Suprapubic skin (tissue), 3 donors: ENCODE data around the gene KDM5A.

Source experiments
- CTCF ChIP-seq, 2 donors: fragments of 200-600 bp in 1 of 2; fragments of 450-650 bp in 1 of 2; sonication (generic) in 1 of 2; IDR thresholded peaks; one replicate each; pipeline ENCODE4 v1.5.1; 2016 to 2019; ENCODE audit warnings: antibody characterized with exemption in 2 of 2, mild to moderate bottlenecking in 1 of 2, moderate library complexity in 1 of 2
- EP300 ChIP-seq: sonication (generic); formaldehyde crosslinking; IDR thresholded peaks from one replicate; pipeline ENCODE4 v1.6.1; 2017; ENCODE audit warnings: antibody characterized with exemption

DNA sequence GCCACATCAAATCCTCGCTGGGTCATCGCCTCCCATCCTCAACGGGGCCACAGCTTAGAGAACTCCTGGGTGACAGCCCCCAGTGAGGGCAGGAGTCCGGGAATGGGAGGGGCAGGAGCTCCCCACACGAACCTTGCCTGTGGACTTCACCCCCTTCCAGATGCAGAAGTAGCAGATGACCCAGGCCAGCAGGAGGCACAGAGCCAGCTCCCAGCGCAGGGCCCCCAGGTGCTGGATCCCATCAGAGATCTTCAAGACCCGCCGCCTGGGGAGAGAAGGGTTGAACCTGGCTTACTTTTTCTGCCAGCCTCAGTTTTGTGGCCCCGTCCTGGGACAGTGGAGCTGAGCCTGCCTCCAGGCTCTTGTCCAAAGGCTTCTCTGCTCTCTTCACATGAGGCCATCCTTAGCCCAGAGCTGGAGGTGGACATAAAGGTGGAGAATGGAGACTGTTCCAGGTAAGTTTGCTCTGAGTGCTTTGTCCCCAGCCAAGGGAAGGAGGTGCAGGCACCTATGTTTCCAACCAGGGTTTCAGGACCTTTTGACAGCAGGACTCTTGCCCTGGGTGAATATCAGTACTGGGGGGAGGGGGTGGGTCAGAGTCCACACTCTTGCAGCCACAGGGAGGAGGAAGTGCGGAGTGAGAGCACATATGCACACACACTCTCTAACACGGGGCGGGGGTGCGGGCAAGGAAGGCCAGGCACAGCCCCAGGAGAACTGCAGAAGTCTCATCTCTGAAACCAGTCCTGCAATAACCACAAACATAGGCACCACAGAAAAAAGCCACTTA, 151.9 kb downstream of the KDM5A start:
- TF ChIP-seq CTCF (IDR thresholded peaks at IDR 0.05), result no peak
- TF ChIP-seq EP300, result no peak
